Panc1 (cell line): ENCODE results near the gene HTR2B. TPM values are rescaled to one million over a fixed set of nuclear protein-coding genes. Genes with fewer than 3 reads are reported as not detected.

Experiments
- ATAC-seq: fragments of 200-7000 bp; cut with Tn5 transposase; 2 replicates; pipeline ENCODE4 v1.9.1; 2020; ENCODE audit warnings: mild to moderate bottlenecking, moderate library complexity
- BruUV-seq: library from RNA; stranded (reverse); fragments of 400-500 nt; replicated peaks from 2 replicates; lab custom pipeline; 2021; lab: Mats Ljungman, UMichigan
- CTCF ChIA-PET: fragments of 300-600 bp; sonication (Branson Sonifier 250); formaldehyde crosslinking; loops from one replicate; lab custom pipeline; 2022; ENCODE audit warnings: antibody characterized with exemption; lab: Charles Lee
- POLR2A ChIA-PET: fragments of 300-600 bp; sonication (Branson Sonifier 250); formaldehyde crosslinking; loops from one replicate; lab custom pipeline; 2022; ENCODE audit warnings: antibody characterized with exemption; lab: Charles Lee
- DNase-seq: peaks from one replicate; pipeline ENCODE4 v3.0.0-alpha.2; 2010; ENCODE audit warnings: low read depth, low spot score
- H3K27ac ChIP-seq: 2 replicates; pipeline ENCODE4 v1.5.1; 2011; ENCODE audit warnings: mild to moderate bottlenecking, low read length, inconsistent platforms
- H3K27me3 ChIP-seq: fragments of 200-500 bp; sonication (Bioruptor generic); 2 replicates; pipeline ENCODE4 v1.6.0; 2014; ENCODE audit warnings: low read length, inconsistent platforms; ENCODE audit not compliant: control insufficient read depth, insufficient read depth
- H3K36me3 ChIP-seq: fragments of 200-500 bp; sonication (Bioruptor generic); 2 replicates; pipeline ENCODE4 v1.5.1; 2014; ENCODE audit warnings: inconsistent platforms, mild to moderate bottlenecking, low read length, moderate library complexity; ENCODE audit not compliant: control insufficient read depth, insufficient read depth
- H3K4me1 ChIP-seq: 2 replicates; pipeline ENCODE4 v1.5.1; 2011; ENCODE audit warnings: inconsistent platforms, mild to moderate bottlenecking, low read length, moderate library complexity; ENCODE audit not compliant: control insufficient read depth, insufficient read depth
- H3K4me3 ChIP-seq, 2 experiments: 2 replicates each; pipeline ENCODE4 v1.5.1; 2011 to 2012; ENCODE audit warnings: low read depth in 2 of 2, low read length in 2 of 2, mild to moderate bottlenecking in 2 of 2, inconsistent platforms in 1 of 2, moderate library complexity in 1 of 2
- H3K9me3 ChIP-seq: fragments of 200-500 bp; sonication (Bioruptor generic); 2 replicates; pipeline ENCODE4 v1.5.1; 2014; ENCODE audit warnings: low read depth, mild to moderate bottlenecking, inconsistent platforms, low read length, moderate library complexity; ENCODE audit not compliant: control insufficient read depth, insufficient read depth
- CTCF ChIP-seq: fragments of 450-650 bp; IDR thresholded peaks from 2 replicates; pipeline ENCODE4 v1.5.1; 2017; ENCODE audit warnings: mild to moderate bottlenecking
- POLR2AphosphoS5 ChIP-seq: IDR thresholded peaks from 2 replicates; pipeline ENCODE4 v1.6.1; 2012; ENCODE audit warnings: mild to moderate bottlenecking, low read depth, low read length, moderate library complexity
- REST ChIP-seq, 2 experiments: IDR thresholded peaks; 2 replicates each; pipeline ENCODE4 v1.6.1; 2011 to 2012; ENCODE audit warnings: low read depth in 2 of 2, control low read depth in 1 of 2, low read length in 1 of 2, mild to moderate bottlenecking in 1 of 2, moderate library complexity in 1 of 2; ENCODE audit not compliant: insufficient read depth in 1 of 2
- SIN3A ChIP-seq: IDR thresholded peaks from 2 replicates; pipeline ENCODE4 v1.6.1; 2012; ENCODE audit warnings: low read depth, mild to moderate bottlenecking, low read length, moderate library complexity, borderline replicate concordance; ENCODE audit not compliant: insufficient read depth
- TCF7L2 ChIP-seq: IDR thresholded peaks from 2 replicates; pipeline ENCODE4 v1.6.1; 2011; ENCODE audit warnings: mild to moderate bottlenecking, low read depth, low read length, inconsistent platforms
- in situ Hi-C: cut with HindIII; loops from 2 replicates; pipeline ENCODE4 v1.10.0; 2016; ENCODE audit warnings: low sequenced_read_pairs, low pct_unique_long_range_greater_than_20kb
- intact Hi-C: fragments of 100-400 bp; cut with micrococcal nuclease; formaldehyde crosslinking; loops from one replicate; pipeline ENCODE4 v1.10.0; 2022; ENCODE audit not compliant: unreplicated experiment
- total RNA-seq: library from RNA; stranded (reverse); gene quantifications from one replicate; pipeline ENCODE4 v1.2.1, GENCODE V29; 2021; ENCODE audit not compliant: unreplicated experiment

HTR2B gene
- total RNA-seq, 1 experiment from 2014 or later = not detected

- POLR2A ChIA-PET = no interaction called here
- no peak overlapping the region for H3K4me3 ChIP-seq
- no peak overlapping the region for H3K27ac ChIP-seq
- no peaks in the 10 kb centered on the region for H3K27me3 ChIP-seq
- no peaks in the 10 kb centered on the region for H3K9me3 ChIP-seq
- H3K36me3 ChIP-seq = peaks cover 60% of the 10 kb centered on the region
- CTCF ChIA-PET = no interaction called here
- in situ Hi-C loops = no loop called here
- intact Hi-C loops = no loop called here
- ATAC-seq = no peak
- TF ChIP-seq CTCF (no peak), SIN3A (no peak), TCF7L2 (no peak), REST (IDR thresholded peaks at IDR 0.05; ENCODE audit: insufficient read depth in 1 of 2, low read depth in 2 of 2, low read length in 1 of 2) (no peak), POLR2AphosphoS5 (no peak)
- TSS peak; percentile 33 for BruUV-seq
- no peaks in the 10 kb centered on the region for H3K4me1 ChIP-seq
- DNase-seq = no peak
Observed at GRCh38 chr2:231084565-231084964, 40.3 kb downstream of the HTR2B start.

- Histone ChIP-seq H3K27me3 (no peaks in the 10 kb centered on the region), H3K27ac (no peak overlapping the region; the same call in 1 of the 2 replicates), H3K36me3 (peaks cover 63% of the 10 kb centered on the region), H3K9me3 (no peaks in the 10 kb centered on the region), H3K4me1 (peaks cover 11% of the 10 kb centered on the region), H3K4me3 (no peak overlapping the region)
- POLR2A ChIA-PET = no interaction called here
- in situ Hi-C loops = no loop called here
- CTCF ChIA-PET = no interaction called here
- intact Hi-C loops = no loop called here
- no peak for DNase-seq
- ATAC-seq = peak; percentile 75
- no peak for TF ChIP-seq TCF7L2
- TF ChIP-seq REST (IDR thresholded peaks at IDR 0.05; ENCODE audit: insufficient read depth in 1 of 2, low read depth in 2 of 2, low read length in 1 of 2) = no peak
- no peak for TF ChIP-seq SIN3A
- TF ChIP-seq POLR2AphosphoS5 = no peak
- TF ChIP-seq CTCF = no peak
- BruUV-seq = no TSS peak
Observed at GRCh38 chr2:231069379-231070054, 55.3 kb downstream of the HTR2B start.
